DND-41 (cell line): Measurements from ENCODE around the gene UBP1.
A peak's percentile ranks its signal among the peaks of the same experiment; 100 is the strongest.

Source experiments
- ATAC-seq: fragments of 200-7000 bp; cut with Tn5 transposase; 3 replicates; pipeline ENCODE4 v1.9.1; 2021; ENCODE audit warnings: low read depth; ENCODE audit not compliant: insufficient read depth
- DNase-seq: peaks from one replicate; pipeline ENCODE4 v3.0.0-alpha.2; 2020
- H2AFZ ChIP-seq: 2 replicates; pipeline ENCODE4 v1.6.0; 2012; ENCODE audit warnings: low read depth, low read length
- H3K27ac ChIP-seq: 2 replicates; pipeline ENCODE4 v1.5.1; 2012; ENCODE audit warnings: low read length, inconsistent platforms
- H3K27me3 ChIP-seq: fragments of 200-600 bp; sonication (generic); 2 replicates; pipeline ENCODE4 v1.6.0; 2012; ENCODE audit warnings: low read length, mild to moderate bottlenecking, inconsistent platforms; ENCODE audit not compliant: insufficient read depth, poor library complexity
- H3K36me3 ChIP-seq: 2 replicates; pipeline ENCODE4 v1.5.1; 2012; ENCODE audit warnings: low read length, inconsistent platforms; ENCODE audit not compliant: insufficient read depth
- H3K4me1 ChIP-seq: 2 replicates; pipeline ENCODE4 v1.5.1; 2012; ENCODE audit warnings: mild to moderate bottlenecking, low read length; ENCODE audit not compliant: insufficient read depth
- H3K4me2 ChIP-seq: 2 replicates; pipeline ENCODE4 v1.6.0; 2012; ENCODE audit warnings: mild to moderate bottlenecking, moderate library complexity, low read length, inconsistent platforms; ENCODE audit not compliant: insufficient read depth
- H3K4me3 ChIP-seq, 2 experiments: fragments of 200-600 bp in 1 of 2; shearing (Covaris generic) in 1 of 2; 2 replicates each; pipeline ENCODE4 v1.5.1; 2012 to 2016; ENCODE audit warnings: inconsistent platforms in 2 of 2, low read length in 2 of 2, mild to moderate bottlenecking in 2 of 2, low read depth in 1 of 2, moderate library complexity in 1 of 2
- H3K79me2 ChIP-seq: 2 replicates; pipeline ENCODE4 v1.6.0; 2012; ENCODE audit warnings: low read length, inconsistent platforms; ENCODE audit not compliant: insufficient read depth
- H3K9ac ChIP-seq: 2 replicates; pipeline ENCODE4 v1.6.0; 2012; ENCODE audit warnings: low read depth, mild to moderate bottlenecking, inconsistent platforms, low read length, moderate library complexity
- H3K9me3 ChIP-seq: 2 replicates; pipeline ENCODE4 v1.5.1; 2012; ENCODE audit warnings: low read length, moderate library complexity, mild to moderate bottlenecking, inconsistent platforms; ENCODE audit not compliant: insufficient read depth, severe bottlenecking
- H4K20me1 ChIP-seq: 2 replicates; pipeline ENCODE4 v1.6.0; 2012; ENCODE audit warnings: low read length; ENCODE audit not compliant: insufficient read depth
- EZH2 ChIP-seq: IDR thresholded peaks from 3 replicates; pipeline ENCODE4 v1.6.1; 2012; ENCODE audit warnings: borderline replicate concordance, low read depth, mild to moderate bottlenecking, moderate library complexity, low read length, inconsistent platforms; ENCODE audit not compliant: severe bottlenecking
- TF ChIP-seq, protein P1 (sequence below): IDR thresholded peaks from 2 replicates; pipeline ENCODE4 v1.5.1; 2012; ENCODE audit warnings: borderline replicate concordance, low read length, moderate library complexity, mild to moderate bottlenecking; ENCODE audit not compliant: poor library complexity, severe bottlenecking; ENCODE audit errors: extremely low read depth

Gene UBP1

DNA sequence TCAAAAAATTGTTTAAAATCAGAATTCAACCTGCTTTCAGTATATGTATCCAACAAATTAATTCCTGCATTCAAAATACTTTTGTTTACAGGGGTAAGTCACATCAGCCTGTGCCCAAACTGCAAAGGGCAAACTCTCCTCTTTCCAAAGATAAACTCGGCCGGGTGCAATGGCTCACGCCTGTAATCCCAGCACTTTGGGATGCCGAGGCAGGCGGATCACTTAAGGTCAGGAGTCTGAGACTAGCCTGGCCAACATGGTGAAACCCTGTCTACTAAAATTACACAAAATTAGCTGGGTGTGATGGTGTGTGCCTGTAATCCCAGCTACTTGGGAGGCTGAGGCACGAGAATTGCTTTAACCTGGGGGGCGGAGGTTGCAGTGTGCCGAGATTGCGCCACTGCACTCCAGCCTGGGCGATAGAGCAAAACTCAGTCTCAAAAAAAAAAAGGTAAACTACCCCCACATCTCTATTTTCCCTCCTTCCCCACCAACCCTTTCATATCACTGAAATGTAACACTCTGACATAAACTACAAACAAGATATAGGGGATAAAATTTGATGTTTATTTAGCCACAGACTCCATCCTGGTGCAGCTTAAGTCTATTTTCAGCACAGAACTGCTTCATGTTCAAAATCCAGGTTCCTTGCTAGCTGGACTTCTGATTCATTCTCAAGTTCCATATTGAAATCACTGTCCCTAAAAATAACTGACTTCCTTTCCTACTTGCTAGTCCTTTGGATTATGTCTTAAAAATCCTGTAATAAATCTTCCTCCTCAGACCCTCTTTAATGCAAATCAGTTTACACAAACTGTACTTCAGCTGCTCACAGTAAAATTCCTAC is 15.4 kb downstream of the UBP1 start:
- Histone ChIP-seq H3K36me3 (peaks cover 49% of the 10 kb centered on the region), H3K27me3 (no peaks in the 10 kb centered on the region), H3K4me3 (no peak overlapping the region), H3K4me2 (no peak overlapping the region), H2AFZ (no peak overlapping the region), H3K4me1 (no peaks in the 10 kb centered on the region), H3K9ac (no peak overlapping the region), H3K9me3 (no peaks in the 10 kb centered on the region), H3K79me2 (peaks cover 89% of the 10 kb centered on the region), H4K20me1 (peaks cover 37% of the 10 kb centered on the region; the same call in 1 of the 2 replicates), H3K27ac (no peak overlapping the region)
- ATAC-seq (no peak), DNase-seq (no peak)
- no peak for TF ChIP-seq EZH2
- TF ChIP-seq, protein P1, sequence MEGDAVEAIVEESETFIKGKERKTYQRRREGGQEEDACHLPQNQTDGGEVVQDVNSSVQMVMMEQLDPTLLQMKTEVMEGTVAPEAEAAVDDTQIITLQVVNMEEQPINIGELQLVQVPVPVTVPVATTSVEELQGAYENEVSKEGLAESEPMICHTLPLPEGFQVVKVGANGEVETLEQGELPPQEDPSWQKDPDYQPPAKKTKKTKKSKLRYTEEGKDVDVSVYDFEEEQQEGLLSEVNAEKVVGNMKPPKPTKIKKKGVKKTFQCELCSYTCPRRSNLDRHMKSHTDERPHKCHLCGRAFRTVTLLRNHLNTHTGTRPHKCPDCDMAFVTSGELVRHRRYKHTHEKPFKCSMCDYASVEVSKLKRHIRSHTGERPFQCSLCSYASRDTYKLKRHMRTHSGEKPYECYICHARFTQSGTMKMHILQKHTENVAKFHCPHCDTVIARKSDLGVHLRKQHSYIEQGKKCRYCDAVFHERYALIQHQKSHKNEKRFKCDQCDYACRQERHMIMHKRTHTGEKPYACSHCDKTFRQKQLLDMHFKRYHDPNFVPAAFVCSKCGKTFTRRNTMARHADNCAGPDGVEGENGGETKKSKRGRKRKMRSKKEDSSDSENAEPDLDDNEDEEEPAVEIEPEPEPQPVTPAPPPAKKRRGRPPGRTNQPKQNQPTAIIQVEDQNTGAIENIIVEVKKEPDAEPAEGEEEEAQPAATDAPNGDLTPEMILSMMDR = no peak

DNA sequence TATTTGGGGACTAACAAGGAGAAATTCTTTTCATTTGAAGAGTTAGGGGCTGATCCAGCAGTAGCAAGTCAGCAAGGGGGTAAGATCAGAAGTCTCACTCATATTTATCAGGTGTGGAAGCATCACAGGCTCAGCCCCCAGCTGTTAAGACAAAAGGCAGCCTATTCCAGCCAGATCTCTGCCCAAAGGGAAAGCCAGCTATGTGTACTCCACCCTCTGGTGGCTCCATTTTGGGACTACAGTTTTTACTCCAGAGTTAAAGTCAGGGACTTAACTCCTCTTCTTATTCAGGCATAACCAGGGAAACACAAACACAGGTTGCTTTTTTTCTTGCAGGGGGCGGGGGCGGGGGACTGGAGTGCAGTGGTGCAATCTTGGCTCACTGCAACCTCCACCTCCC is 19.2 kb downstream of the UBP1 start:
- Histone ChIP-seq H3K9ac (no peak overlapping the region), H4K20me1 (peaks cover 7% of the 10 kb centered on the region; the same call in 1 of the 2 replicates), H3K4me1 (no peaks in the 10 kb centered on the region), H3K9me3 (no peaks in the 10 kb centered on the region), H3K4me2 (no peak overlapping the region), H2AFZ (no peak overlapping the region), H3K79me2 (peaks cover 59% of the 10 kb centered on the region), H3K27ac (no peak overlapping the region), H3K4me3 (no peak overlapping the region), H3K27me3 (no peaks in the 10 kb centered on the region), H3K36me3 (peaks cover 79% of the 10 kb centered on the region)
- TF ChIP-seq, protein P1 = peak; percentile 15
- no peak for TF ChIP-seq EZH2
- DNase-seq (no peak), ATAC-seq (no peak)

DNA sequence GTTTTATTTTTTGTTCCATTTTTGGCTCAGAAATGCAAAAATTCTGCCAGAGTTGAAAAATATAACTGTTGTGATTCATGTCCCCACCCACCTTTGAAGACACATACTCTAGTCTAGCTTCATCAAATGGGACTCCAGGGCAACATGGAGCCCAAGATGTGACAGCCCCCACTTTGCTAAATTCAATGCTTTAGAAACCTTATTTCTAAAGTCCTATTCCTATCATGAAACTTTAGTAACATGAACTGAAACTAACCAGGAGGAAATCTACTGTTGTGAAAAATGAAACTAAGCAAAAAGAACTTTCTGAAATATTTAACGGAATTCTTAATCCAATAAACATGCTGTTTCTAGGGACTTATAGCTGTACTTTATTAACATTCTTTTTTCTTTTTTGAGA is 20.3 kb downstream of the UBP1 start:
- no peaks in the 10 kb centered on the region for H3K9me3 ChIP-seq
- no peak overlapping the region for H3K27ac ChIP-seq
- no peak overlapping the region for H2AFZ ChIP-seq
- ATAC-seq (no peak), DNase-seq (no peak)
- H3K4me2 ChIP-seq = no peak overlapping the region
- no peaks in the 10 kb centered on the region for H3K27me3 ChIP-seq
- peaks cover 5% of the 10 kb centered on the region; the same call in 1 of the 2 replicates for H4K20me1 ChIP-seq
- H3K4me1 ChIP-seq = no peaks in the 10 kb centered on the region
- no peak overlapping the region for H3K9ac ChIP-seq
- H3K79me2 ChIP-seq = peaks cover 50% of the 10 kb centered on the region
- TF ChIP-seq, protein P1 = no peak
- no peak for TF ChIP-seq EZH2
- H3K4me3 ChIP-seq = no peak overlapping the region
- peaks cover 78% of the 10 kb centered on the region for H3K36me3 ChIP-seq
